DOHH2 (cell line): Measurements from ENCODE around the gene ZSCAN4.

Experiments
- H3F3A ChIP-seq: fragments of 200-600 bp; sonication (generic), shearing (Covaris generic); 2 replicates; pipeline ENCODE4 v1.6.0; 2016; ENCODE audit warnings: antibody characterized with exemption, mild to moderate bottlenecking; ENCODE audit not compliant: control insufficient read depth, insufficient read depth
- H3K27ac ChIP-seq: fragments of 200-600 bp; sonication (generic); 2 replicates; pipeline ENCODE4 v1.5.1; 2014; ENCODE audit warnings: low read depth, mild to moderate bottlenecking, low read length, moderate library complexity
- H3K27me3 ChIP-seq: fragments of 200-600 bp; sonication (generic); 2 replicates; pipeline ENCODE4 v1.6.1; 2014; ENCODE audit warnings: mild to moderate bottlenecking, low read length, mixed read lengths; ENCODE audit not compliant: control insufficient read depth
- H3K36me3 ChIP-seq: fragments of 200-600 bp; sonication (generic); 2 replicates; pipeline ENCODE4 v1.6.1; 2014; ENCODE audit warnings: mild to moderate bottlenecking, low read length, moderate library complexity, mixed read lengths; ENCODE audit not compliant: control insufficient read depth
- H3K4me1 ChIP-seq: fragments of 200-600 bp; sonication (generic); 2 replicates; pipeline ENCODE4 v1.6.1; 2014; ENCODE audit warnings: mild to moderate bottlenecking, low read length, mixed read lengths; ENCODE audit not compliant: control insufficient read depth
- H3K4me2 ChIP-seq: fragments of 200-600 bp; sonication (generic); 2 replicates; pipeline ENCODE4 v1.6.0; 2014; ENCODE audit warnings: mild to moderate bottlenecking, low read length, moderate library complexity
- H3K4me3 ChIP-seq: fragments of 200-600 bp; sonication (generic); 2 replicates; pipeline ENCODE4 v1.5.1; 2014; ENCODE audit warnings: mild to moderate bottlenecking, low read length, mixed read lengths
- H3K79me2 ChIP-seq: fragments of 200-600 bp; sonication (generic); 2 replicates; pipeline ENCODE4 v1.6.1; 2014; ENCODE audit warnings: mild to moderate bottlenecking, low read length, mixed read lengths; ENCODE audit not compliant: control insufficient read depth
- H3K9me2 ChIP-seq: fragments of 200-600 bp; sonication (generic); replicated peaks from 2 replicates; pipeline ENCODE4 v1.6.1; 2014; ENCODE audit warnings: mild to moderate bottlenecking, low read length, mixed read lengths; ENCODE audit not compliant: control insufficient read depth
- H3K9me3 ChIP-seq: fragments of 200-600 bp; sonication (generic); 2 replicates; pipeline ENCODE4 v1.6.1; 2014; ENCODE audit warnings: antibody characterized with exemption, low read length, mixed read lengths; ENCODE audit not compliant: control insufficient read depth, insufficient read depth
- H4K20me1 ChIP-seq: fragments of 200-600 bp; sonication (generic); 2 replicates; pipeline ENCODE4 v1.6.0; 2014; ENCODE audit warnings: low read depth, mild to moderate bottlenecking, antibody characterized with exemption, low read length, moderate library complexity; ENCODE audit not compliant: control insufficient read depth, insufficient read depth
- EZH2phosphoT487 ChIP-seq: fragments of 200-600 bp; sonication (generic); IDR thresholded peaks from 2 replicates; pipeline ENCODE4 v1.6.1; 2017; ENCODE audit warnings: borderline replicate concordance, mild to moderate bottlenecking, antibody characterized with exemption, low read length, moderate library complexity, mixed read lengths
- TF ChIP-seq, protein P1 (sequence below): fragments of 200-600 bp; sonication (generic); IDR thresholded peaks from one replicate; pipeline ENCODE4 v1.5.1; 2014; ENCODE audit warnings: antibody characterized with exemption, mild to moderate bottlenecking, low read depth, low read length; ENCODE audit not compliant: poor library complexity, severe bottlenecking

Gene ZSCAN4

DNA sequence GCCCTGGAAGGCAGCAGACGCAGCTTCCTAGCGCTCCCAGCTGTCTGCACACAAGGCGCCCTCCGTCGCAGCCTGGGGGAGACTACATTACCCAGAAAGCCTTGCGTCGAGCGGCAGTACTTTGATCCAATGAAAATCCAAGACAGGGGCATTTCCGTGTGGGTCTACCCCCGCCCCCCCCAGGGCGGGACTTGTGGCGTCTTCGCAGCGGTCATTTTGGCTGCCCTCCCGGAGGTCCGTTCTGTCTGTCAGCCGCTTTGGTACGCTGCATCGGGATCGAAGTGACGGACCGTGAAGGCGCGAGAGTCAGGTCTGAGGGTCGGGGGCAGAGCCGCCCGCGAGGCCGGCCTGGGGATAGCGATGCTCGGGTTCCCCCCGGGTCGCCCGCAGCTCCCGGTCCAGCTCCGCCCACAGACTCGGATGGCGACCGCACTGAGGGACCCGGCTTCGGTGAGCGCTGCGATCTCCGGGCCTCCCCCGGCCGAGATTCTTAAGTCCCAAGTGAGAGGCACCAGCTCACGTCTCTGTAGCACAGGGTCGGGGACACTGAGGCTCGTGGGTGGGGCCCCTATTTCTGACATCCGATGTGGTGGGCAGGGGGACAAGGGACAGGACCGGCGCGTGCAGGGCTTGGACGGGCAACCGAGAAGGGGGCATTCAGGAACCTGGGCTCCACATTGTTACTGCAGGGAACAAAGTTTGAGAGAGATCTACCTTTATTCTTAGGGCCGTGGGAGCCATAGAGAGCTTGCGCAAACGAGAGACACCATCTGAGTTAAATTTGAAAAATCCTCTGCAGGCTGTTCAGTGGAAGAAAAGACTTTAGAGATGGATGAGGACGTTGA, 35.5 kb upstream of the ZSCAN4 start, which contains the start of gene ZNF211:
Gene ZNF211 (plus strand): TSS at position 182 of the 845 bp plus-strand sequence. CDS start 179 bp downstream, at position 361.
- TF ChIP-seq EZH2phosphoT487 = no peak
- TF ChIP-seq, protein P1, sequence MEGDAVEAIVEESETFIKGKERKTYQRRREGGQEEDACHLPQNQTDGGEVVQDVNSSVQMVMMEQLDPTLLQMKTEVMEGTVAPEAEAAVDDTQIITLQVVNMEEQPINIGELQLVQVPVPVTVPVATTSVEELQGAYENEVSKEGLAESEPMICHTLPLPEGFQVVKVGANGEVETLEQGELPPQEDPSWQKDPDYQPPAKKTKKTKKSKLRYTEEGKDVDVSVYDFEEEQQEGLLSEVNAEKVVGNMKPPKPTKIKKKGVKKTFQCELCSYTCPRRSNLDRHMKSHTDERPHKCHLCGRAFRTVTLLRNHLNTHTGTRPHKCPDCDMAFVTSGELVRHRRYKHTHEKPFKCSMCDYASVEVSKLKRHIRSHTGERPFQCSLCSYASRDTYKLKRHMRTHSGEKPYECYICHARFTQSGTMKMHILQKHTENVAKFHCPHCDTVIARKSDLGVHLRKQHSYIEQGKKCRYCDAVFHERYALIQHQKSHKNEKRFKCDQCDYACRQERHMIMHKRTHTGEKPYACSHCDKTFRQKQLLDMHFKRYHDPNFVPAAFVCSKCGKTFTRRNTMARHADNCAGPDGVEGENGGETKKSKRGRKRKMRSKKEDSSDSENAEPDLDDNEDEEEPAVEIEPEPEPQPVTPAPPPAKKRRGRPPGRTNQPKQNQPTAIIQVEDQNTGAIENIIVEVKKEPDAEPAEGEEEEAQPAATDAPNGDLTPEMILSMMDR = no peak
- peaks cover 19% of the 10 kb centered on the region for H3K9me3 ChIP-seq
- H3K9me2 ChIP-seq = no peaks in the 10 kb centered on the region
- H3K4me2 ChIP-seq = peak within 1 kb of the TSS; percentile 84
- H3K27ac ChIP-seq = no peak within 1 kb of the TSS
- no peaks in the 10 kb centered on the region for H4K20me1 ChIP-seq
- peaks cover 6% of the 10 kb centered on the region for H3K4me1 ChIP-seq
- peak within 1 kb of the TSS; percentile 83 for H3K4me3 ChIP-seq
- no peaks in the 10 kb centered on the region for H3K27me3 ChIP-seq
- no peaks in the 10 kb centered on the region for H3K36me3 ChIP-seq
- no peaks in the 10 kb centered on the region for H3F3A ChIP-seq
- H3K79me2 ChIP-seq = no peaks in the 10 kb centered on the region

DNA sequence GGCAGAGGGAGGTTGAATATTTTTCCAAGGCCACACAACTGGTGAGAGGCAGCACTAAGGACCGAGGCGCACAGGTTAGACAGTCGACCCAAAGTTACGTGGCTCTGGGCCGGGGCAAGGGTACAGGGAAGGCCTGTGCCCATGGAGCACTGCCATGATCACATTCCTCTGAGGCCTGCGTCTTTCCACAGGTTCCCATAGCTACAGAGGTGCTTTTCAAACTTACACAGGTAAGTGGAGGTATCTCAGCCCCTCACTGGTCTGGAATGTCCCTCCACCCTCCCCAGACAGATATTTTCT, 35.0 kb upstream of the ZSCAN4 start:
- no peaks in the 10 kb centered on the region for H3K79me2 ChIP-seq

DNA sequence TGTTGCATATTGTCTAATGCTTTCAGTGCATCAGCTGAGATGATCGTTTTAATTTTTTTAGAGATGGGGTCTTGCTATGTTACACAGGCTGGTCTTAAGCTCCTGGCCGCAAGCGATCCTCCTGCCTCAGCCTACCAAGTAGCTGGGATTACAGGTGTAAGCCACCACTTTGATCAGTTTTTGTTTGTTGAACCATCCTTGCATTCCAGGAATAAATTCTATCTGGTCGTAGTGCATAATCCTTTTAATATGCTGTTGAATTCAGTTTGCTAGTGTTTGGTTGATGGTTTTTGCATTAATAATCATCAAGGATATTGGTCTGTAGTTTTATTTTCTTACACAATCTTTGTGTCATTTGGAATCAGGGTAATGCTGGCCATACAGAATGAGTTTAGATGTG, 31.4 kb upstream of the ZSCAN4 start:
- H3K9me3 ChIP-seq = peaks cover 29% of the 10 kb centered on the region
- peaks cover 19% of the 10 kb centered on the region for H3K36me3 ChIP-seq
- H3K4me1 ChIP-seq = peaks cover 6% of the 10 kb centered on the region
- no peaks in the 10 kb centered on the region for H3K79me2 ChIP-seq
- no peak for TF ChIP-seq EZH2phosphoT487
- TF ChIP-seq, protein P1 = no peak
- H3F3A ChIP-seq = no peaks in the 10 kb centered on the region
- H3K4me2 ChIP-seq = no peak overlapping the region
- no peaks in the 10 kb centered on the region for H3K9me2 ChIP-seq
- no peak overlapping the region for H3K27ac ChIP-seq
- H3K4me3 ChIP-seq = no peak overlapping the region
- no peaks in the 10 kb centered on the region for H4K20me1 ChIP-seq
- no peaks in the 10 kb centered on the region for H3K27me3 ChIP-seq

More for the DNA sequence above, 35.0 kb upstream of the ZSCAN4 start:
- Histone ChIP-seq H3K4me2 (peak overlapping the region; percentile 84), H3K9me3 (peaks cover 22% of the 10 kb centered on the region), H3F3A (no peaks in the 10 kb centered on the region), H3K36me3 (no peaks in the 10 kb centered on the region), H4K20me1 (no peaks in the 10 kb centered on the region), H3K9me2 (no peaks in the 10 kb centered on the region), H3K4me3 (peak overlapping the region; percentile 83), H3K27me3 (no peaks in the 10 kb centered on the region), H3K4me1 (peaks cover 6% of the 10 kb centered on the region), H3K27ac (no peak overlapping the region)
- TF ChIP-seq, protein P1 = no peak
- TF ChIP-seq EZH2phosphoT487 = no peak
